Astrocyte (in vitro differentiated cells and primary cell): ENCODE data around the gene ZDHHC12.

Experiments
- EZH2 ChIP-seq: IDR thresholded peaks from 2 replicates; pipeline ENCODE4 v1.6.1; 2012; ENCODE audit warnings: mild to moderate bottlenecking, low read length, inconsistent platforms; ENCODE audit not compliant: insufficient read depth
- TF ChIP-seq, protein P1 (sequence below): IDR thresholded peaks from 2 replicates; pipeline ENCODE4 v1.5.1; 2011; ENCODE audit warnings: low read depth, mild to moderate bottlenecking, inconsistent platforms, low read length, moderate library complexity; ENCODE audit not compliant: insufficient read depth

DNA sequence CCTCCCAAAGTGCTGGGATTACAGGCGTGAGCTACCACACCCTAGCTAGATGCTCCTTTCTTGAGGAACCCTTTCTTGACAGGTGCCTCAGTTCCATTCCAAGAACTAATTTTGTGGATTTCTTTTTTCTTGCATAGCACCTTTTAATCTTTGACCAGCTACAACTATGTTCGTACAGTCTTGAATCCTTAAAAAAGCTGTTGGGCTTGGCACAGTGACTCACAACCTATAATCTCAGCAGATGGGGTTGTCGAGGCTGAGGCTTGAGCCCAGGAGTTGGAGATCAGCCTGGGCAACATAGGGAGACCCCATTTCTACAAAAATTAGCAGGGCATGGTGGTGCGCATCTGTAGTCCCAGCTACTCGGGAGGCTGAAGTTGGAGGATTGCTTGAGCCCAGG is 49.1 kb upstream of the ZDHHC12 start:
- TF ChIP-seq, protein P1, sequence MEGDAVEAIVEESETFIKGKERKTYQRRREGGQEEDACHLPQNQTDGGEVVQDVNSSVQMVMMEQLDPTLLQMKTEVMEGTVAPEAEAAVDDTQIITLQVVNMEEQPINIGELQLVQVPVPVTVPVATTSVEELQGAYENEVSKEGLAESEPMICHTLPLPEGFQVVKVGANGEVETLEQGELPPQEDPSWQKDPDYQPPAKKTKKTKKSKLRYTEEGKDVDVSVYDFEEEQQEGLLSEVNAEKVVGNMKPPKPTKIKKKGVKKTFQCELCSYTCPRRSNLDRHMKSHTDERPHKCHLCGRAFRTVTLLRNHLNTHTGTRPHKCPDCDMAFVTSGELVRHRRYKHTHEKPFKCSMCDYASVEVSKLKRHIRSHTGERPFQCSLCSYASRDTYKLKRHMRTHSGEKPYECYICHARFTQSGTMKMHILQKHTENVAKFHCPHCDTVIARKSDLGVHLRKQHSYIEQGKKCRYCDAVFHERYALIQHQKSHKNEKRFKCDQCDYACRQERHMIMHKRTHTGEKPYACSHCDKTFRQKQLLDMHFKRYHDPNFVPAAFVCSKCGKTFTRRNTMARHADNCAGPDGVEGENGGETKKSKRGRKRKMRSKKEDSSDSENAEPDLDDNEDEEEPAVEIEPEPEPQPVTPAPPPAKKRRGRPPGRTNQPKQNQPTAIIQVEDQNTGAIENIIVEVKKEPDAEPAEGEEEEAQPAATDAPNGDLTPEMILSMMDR: no peak
- no peak for TF ChIP-seq EZH2
